Measurements from ENCODE around the gene CFAP299.

CFAP299 gene

GRCh38 chr4:80393246-80393969 is 57.9 kb downstream of the CFAP299 start:
- no CpG with 5 or more reads among the region's 4 CpGs for WGBS (ENCODE audit: extremely low coverage, insufficient coverage, low lambda C conversion rate)

GRCh38 chr4:80393970-80394250 is 58.4 kb downstream of the CFAP299 start:
- no peak overlapping the region for H3K4me3 ChIP-seq (ENCODE audit: low read length)
- H3K27ac ChIP-seq (ENCODE audit: low read depth, low read length): no peak overlapping the region
- no peak overlapping the region for H3K23ac ChIP-seq (ENCODE audit: low read length)
- no peak overlapping the region for H2BK15ac ChIP-seq (replicated peaks; ENCODE audit: low read depth)
- no peak for DNase-seq
- H2AK5ac ChIP-seq (ENCODE audit: low read length): no peak overlapping the region
- no peak overlapping the region for H2BK120ac ChIP-seq (ENCODE audit: low read depth, low read length)
- no peak overlapping the region for H3K9ac ChIP-seq (ENCODE audit: low read length)
- no peak overlapping the region for H3K56ac ChIP-seq (ENCODE audit: low read length)
- H2BK5ac ChIP-seq (ENCODE audit: low read length): no peak overlapping the region
- no peaks in the 10 kb centered on the region for H3K79me2 ChIP-seq (ENCODE audit: control insufficient read depth, insufficient read depth, low read length)
- H3K79me1 ChIP-seq (ENCODE audit: low read length): no peaks in the 10 kb centered on the region
- H3K4me2 ChIP-seq (ENCODE audit: low read length): no peak overlapping the region
- H3K4me1 ChIP-seq (ENCODE audit: control insufficient read depth, low read depth, low read length): no peaks in the 10 kb centered on the region
- H4K5ac ChIP-seq (ENCODE audit: low read length): no peak overlapping the region
- H3K36me3 ChIP-seq (ENCODE audit: control insufficient read depth, insufficient read depth, low read length): no peaks in the 10 kb centered on the region
- no peak overlapping the region for H3K18ac ChIP-seq (ENCODE audit: low read length)
- H3K27me3 ChIP-seq (ENCODE audit: insufficient read depth, low read length, poor library complexity): no peaks in the 10 kb centered on the region
- H4K8ac ChIP-seq (ENCODE audit: low read depth, low read length): no peak overlapping the region
- H3K4ac ChIP-seq (ENCODE audit: low read depth, low read length): no peak overlapping the region
- WGBS (ENCODE audit: extremely low coverage, insufficient coverage, low lambda C conversion rate): no CpG with 5 or more reads among the region's 1 CpG

More at GRCh38 chr4:80393246-80393969, 57.9 kb downstream of the CFAP299 start:
- H3K79me1 ChIP-seq (ENCODE audit: low read length): no peaks in the 10 kb centered on the region
- no peak overlapping the region for H2BK15ac ChIP-seq (replicated peaks; ENCODE audit: low read depth)
- H2AK5ac ChIP-seq (ENCODE audit: low read length): no peak overlapping the region
- no peak for DNase-seq
- no peak overlapping the region for H3K4me2 ChIP-seq (ENCODE audit: low read length)
- no peak overlapping the region for H4K8ac ChIP-seq (ENCODE audit: low read depth, low read length)
- H3K23ac ChIP-seq (ENCODE audit: low read length): no peak overlapping the region
- H4K5ac ChIP-seq (ENCODE audit: low read length): no peak overlapping the region
- no peak overlapping the region for H3K4me3 ChIP-seq (ENCODE audit: low read length)
- no peak overlapping the region for H3K9ac ChIP-seq (ENCODE audit: low read length)
- no peak overlapping the region for H3K18ac ChIP-seq (ENCODE audit: low read length)
- H3K36me3 ChIP-seq (ENCODE audit: control insufficient read depth, insufficient read depth, low read length): no peaks in the 10 kb centered on the region
- no peaks in the 10 kb centered on the region for H3K4me1 ChIP-seq (ENCODE audit: control insufficient read depth, low read depth, low read length)
- H3K79me2 ChIP-seq (ENCODE audit: control insufficient read depth, insufficient read depth, low read length): no peaks in the 10 kb centered on the region
- no peak overlapping the region for H2BK120ac ChIP-seq (ENCODE audit: low read depth, low read length)
- no peak overlapping the region for H3K27ac ChIP-seq (ENCODE audit: low read depth, low read length)
- H3K56ac ChIP-seq (ENCODE audit: low read length): no peak overlapping the region
- H2BK5ac ChIP-seq (ENCODE audit: low read length): no peak overlapping the region
- no peak overlapping the region for H3K4ac ChIP-seq (ENCODE audit: low read depth, low read length)
- H3K27me3 ChIP-seq (ENCODE audit: insufficient read depth, low read length, poor library complexity): no peaks in the 10 kb centered on the region

- H3K4ac ChIP-seq (ENCODE audit: low read depth, low read length): no peak overlapping the region
- no peaks in the 10 kb centered on the region for H3K4me1 ChIP-seq (ENCODE audit: control insufficient read depth, low read depth, low read length)
- no peak overlapping the region for H3K23ac ChIP-seq (ENCODE audit: low read length)
- H3K18ac ChIP-seq (ENCODE audit: low read length): no peak overlapping the region
- no CpG with 5 or more reads among the region's 4 CpGs for WGBS (ENCODE audit: extremely low coverage, insufficient coverage, low lambda C conversion rate)
- H2BK5ac ChIP-seq (ENCODE audit: low read length): no peak overlapping the region
- no peak overlapping the region for H4K5ac ChIP-seq (ENCODE audit: low read length)
- no peaks in the 10 kb centered on the region for H3K79me2 ChIP-seq (ENCODE audit: control insufficient read depth, insufficient read depth, low read length)
- DNase-seq: no peak
- no peak overlapping the region for H3K9ac ChIP-seq (ENCODE audit: low read length)
- H4K8ac ChIP-seq (ENCODE audit: low read depth, low read length): no peak overlapping the region
- H3K4me2 ChIP-seq (ENCODE audit: low read length): no peak overlapping the region
- no peaks in the 10 kb centered on the region for H3K27me3 ChIP-seq (ENCODE audit: insufficient read depth, low read length, poor library complexity)
- no peak overlapping the region for H2BK15ac ChIP-seq (replicated peaks; ENCODE audit: low read depth)
- no peaks in the 10 kb centered on the region for H3K36me3 ChIP-seq (ENCODE audit: control insufficient read depth, insufficient read depth, low read length)
- no peak overlapping the region for H3K27ac ChIP-seq (ENCODE audit: low read depth, low read length)
- no peak overlapping the region for H2BK120ac ChIP-seq (ENCODE audit: low read depth, low read length)
- H3K4me3 ChIP-seq (ENCODE audit: low read length): no peak overlapping the region
- no peak overlapping the region for H2AK5ac ChIP-seq (ENCODE audit: low read length)
- H3K56ac ChIP-seq (ENCODE audit: low read length): no peak overlapping the region
- no peaks in the 10 kb centered on the region for H3K79me1 ChIP-seq (ENCODE audit: low read length)
Observed at GRCh38 chr4:80407246-80407645, 71.7 kb downstream of the CFAP299 start.

GRCh38 chr4:80409809-80410208 is 74.3 kb downstream of the CFAP299 start:
- Histone ChIP-seq H3K27ac (ENCODE audit: low read depth, low read length) (no peak overlapping the region), H3K56ac (ENCODE audit: low read length) (no peak overlapping the region), H3K4ac (ENCODE audit: low read depth, low read length) (no peak overlapping the region), H3K4me3 (ENCODE audit: low read length) (no peak overlapping the region), H3K4me1 (ENCODE audit: control insufficient read depth, low read depth, low read length) (no peaks in the 10 kb centered on the region), H2AK5ac (ENCODE audit: low read length) (no peak overlapping the region), H3K79me2 (ENCODE audit: control insufficient read depth, insufficient read depth, low read length) (no peaks in the 10 kb centered on the region), H4K5ac (ENCODE audit: low read length) (no peak overlapping the region), H3K18ac (ENCODE audit: low read length) (no peak overlapping the region), H3K4me2 (ENCODE audit: low read length) (no peak overlapping the region), H3K79me1 (ENCODE audit: low read length) (no peaks in the 10 kb centered on the region), H3K36me3 (ENCODE audit: control insufficient read depth, insufficient read depth, low read length) (no peaks in the 10 kb centered on the region), H3K9ac (ENCODE audit: low read length) (no peak overlapping the region), H4K8ac (ENCODE audit: low read depth, low read length) (no peak overlapping the region), H2BK15ac (replicated peaks; ENCODE audit: low read depth) (no peak overlapping the region), H2BK5ac (ENCODE audit: low read length) (no peak overlapping the region), H3K27me3 (ENCODE audit: insufficient read depth, low read length, poor library complexity) (no peaks in the 10 kb centered on the region), H2BK120ac (ENCODE audit: low read depth, low read length) (no peak overlapping the region), H3K23ac (ENCODE audit: low read length) (no peak overlapping the region)
- no peak for DNase-seq
- WGBS (ENCODE audit: extremely low coverage, insufficient coverage, low lambda C conversion rate): no CpG with 5 or more reads among the region's 2 CpGs

GRCh38 chr4:80412322-80412721 is 76.8 kb downstream of the CFAP299 start:
- Histone ChIP-seq H3K27ac (ENCODE audit: low read depth, low read length) (no peak overlapping the region), H3K56ac (ENCODE audit: low read length) (no peak overlapping the region), H3K36me3 (ENCODE audit: control insufficient read depth, insufficient read depth, low read length) (no peaks in the 10 kb centered on the region), H3K79me1 (ENCODE audit: low read length) (no peaks in the 10 kb centered on the region), H3K9ac (ENCODE audit: low read length) (no peak overlapping the region), H3K79me2 (ENCODE audit: control insufficient read depth, insufficient read depth, low read length) (no peaks in the 10 kb centered on the region), H3K4ac (ENCODE audit: low read depth, low read length) (no peak overlapping the region), H2BK15ac (replicated peaks; ENCODE audit: low read depth) (no peak overlapping the region), H3K23ac (ENCODE audit: low read length) (no peak overlapping the region), H3K4me2 (ENCODE audit: low read length) (no peak overlapping the region), H2AK5ac (ENCODE audit: low read length) (no peak overlapping the region), H4K5ac (ENCODE audit: low read length) (no peak overlapping the region), H4K8ac (ENCODE audit: low read depth, low read length) (no peak overlapping the region), H2BK120ac (ENCODE audit: low read depth, low read length) (no peak overlapping the region), H3K4me3 (ENCODE audit: low read length) (no peak overlapping the region), H2BK5ac (ENCODE audit: low read length) (no peak overlapping the region), H3K4me1 (ENCODE audit: control insufficient read depth, low read depth, low read length) (no peaks in the 10 kb centered on the region), H3K18ac (ENCODE audit: low read length) (no peak overlapping the region), H3K27me3 (ENCODE audit: insufficient read depth, low read length, poor library complexity) (no peaks in the 10 kb centered on the region)
- DNase-seq: no peak
- WGBS (ENCODE audit: extremely low coverage, insufficient coverage, low lambda C conversion rate): no CpG with 5 or more reads among the region's 2 CpGs

GRCh38 chr4:80413086-80413485 is 77.6 kb downstream of the CFAP299 start:
- DNase-seq: peak; percentile 19
- no peak overlapping the region for H3K23ac ChIP-seq (ENCODE audit: low read length)
- no peak overlapping the region for H3K4ac ChIP-seq (ENCODE audit: low read depth, low read length)
- H2BK120ac ChIP-seq (ENCODE audit: low read depth, low read length): no peak overlapping the region
- H3K4me1 ChIP-seq (ENCODE audit: control insufficient read depth, low read depth, low read length): no peaks in the 10 kb centered on the region
- no peaks in the 10 kb centered on the region for H3K79me1 ChIP-seq (ENCODE audit: low read length)
- no peak overlapping the region for H3K18ac ChIP-seq (ENCODE audit: low read length)
- H4K5ac ChIP-seq (ENCODE audit: low read length): no peak overlapping the region
- no peak overlapping the region for H3K56ac ChIP-seq (ENCODE audit: low read length)
- H3K4me2 ChIP-seq (ENCODE audit: low read length): no peak overlapping the region
- H2BK5ac ChIP-seq (ENCODE audit: low read length): no peak overlapping the region
- H3K36me3 ChIP-seq (ENCODE audit: control insufficient read depth, insufficient read depth, low read length): no peaks in the 10 kb centered on the region
- no peak overlapping the region for H2BK15ac ChIP-seq (replicated peaks; ENCODE audit: low read depth)
- H3K79me2 ChIP-seq (ENCODE audit: control insufficient read depth, insufficient read depth, low read length): no peaks in the 10 kb centered on the region
- no peak overlapping the region for H2AK5ac ChIP-seq (ENCODE audit: low read length)
- H3K27ac ChIP-seq (ENCODE audit: low read depth, low read length): no peak overlapping the region
- no peaks in the 10 kb centered on the region for H3K27me3 ChIP-seq (ENCODE audit: insufficient read depth, low read length, poor library complexity)
- no peak overlapping the region for H3K4me3 ChIP-seq (ENCODE audit: low read length)
- WGBS (ENCODE audit: extremely low coverage, insufficient coverage, low lambda C conversion rate): no CpG with 5 or more reads among the region's 2 CpGs
- no peak overlapping the region for H3K9ac ChIP-seq (ENCODE audit: low read length)
- no peak overlapping the region for H4K8ac ChIP-seq (ENCODE audit: low read depth, low read length)

All from mesendoderm (in vitro differentiated cells).